ENCODE measurements around the gene PODXL2. TPM values are rescaled to one million over a fixed set of nuclear protein-coding genes. Genes with fewer than 3 reads are reported as not detected.

The PODXL2 gene
- total RNA-seq, 1 experiment from 2014 or later = 33.6 TPM

GRCh38 chr3:127628788-127629466 is at the start of gene PODXL2 (continued):
- TF ChIP-seq ZNF532 (CRISPR knock-in tag; IDR thresholded peaks at IDR 0.05; ENCODE audit: borderline replicate concordance) = no peak
- peak; percentile 86; the same call in 1 of the 2 replicates for TF ChIP-seq ZNF138 (CRISPR knock-in tag; conservative IDR thresholded peaks at IDR 0.05)
- no peak for TF ChIP-seq STAT6 (CRISPR knock-in tag; conservative IDR thresholded peaks at IDR 0.05; ENCODE audit: low read depth)
- no peak for TF ChIP-seq ELF4 (CRISPR knock-in tag; IDR thresholded peaks at IDR 0.05; ENCODE audit: low read depth)
- TF ChIP-seq FOXP4 (CRISPR knock-in tag; IDR thresholded peaks at IDR 0.05) = peak; percentile 88
- peak; percentile 91 for TF ChIP-seq IRF1 (CRISPR knock-in tag; IDR thresholded peaks at IDR 0.05)
- TF ChIP-seq E2F5 (CRISPR knock-in tag; IDR thresholded peaks at IDR 0.05) = 0 out of 2 replicates have a peak, but pooled peaks have one; percentile 56
- TF ChIP-seq SP1 (CRISPR knock-in tag; conservative IDR thresholded peaks at IDR 0.05) = peak; percentile 79
- TF ChIP-seq NFE2L1 (CRISPR knock-in tag; IDR thresholded peaks at IDR 0.05) = peak; percentile 94; the same call in 1 of the 2 replicates
- no peak for TF ChIP-seq SOX15 (CRISPR knock-in tag; IDR thresholded peaks at IDR 0.05)
- peak; percentile 90 for TF ChIP-seq ETV6 (CRISPR knock-in tag; IDR thresholded peaks at IDR 0.05)
- TF ChIP-seq ATF2 (CRISPR knock-in tag; IDR thresholded peaks at IDR 0.05; ENCODE audit: borderline replicate concordance, low read depth) = peak; percentile 64; the same call in 1 of the 2 replicates
- TF ChIP-seq ZNF281 (CRISPR knock-in tag; IDR thresholded peaks at IDR 0.05) = peak; percentile 80; the same call in 1 of the 2 replicates
- TF ChIP-seq TCF7 (CRISPR knock-in tag; IDR thresholded peaks at IDR 0.05; ENCODE audit: low read depth) = no peak
- TF ChIP-seq HMGXB4 (CRISPR knock-in tag; IDR thresholded peaks at IDR 0.05) = no peak
- 0 out of 2 replicates have a peak, but pooled peaks have one; percentile 27 for TF ChIP-seq GABPB1 (CRISPR knock-in tag; IDR thresholded peaks at IDR 0.05)
- no peak for TF ChIP-seq E2F4 (CRISPR knock-in tag; IDR thresholded peaks at IDR 0.05; ENCODE audit: borderline replicate concordance, low read depth)
